PC-3 (cell line): ENCODE results near the gene SLCO3A1.
"Not testable (repeated sequence)": the region's sequence is repeated elsewhere in the genome, so short reads cannot be mapped to it uniquely, and the experiment has no call there.

Experiments used
- EZH2 ChIP-seq: fragments of 300-600 bp; sonication (generic); IDR thresholded peaks from one replicate; pipeline ENCODE4 v1.6.1; 2017; ENCODE audit warnings: antibody characterized with exemption, mild to moderate bottlenecking, low read length; ENCODE audit not compliant: unreplicated experiment
- EZH2phosphoT487 ChIP-seq: fragments of 300-600 bp; sonication (generic); IDR thresholded peaks from 2 replicates; pipeline ENCODE4 v1.6.1; 2018; ENCODE audit warnings: mild to moderate bottlenecking, antibody characterized with exemption, low read length, borderline replicate concordance
- TF ChIP-seq, protein P1 (sequence below): fragments of 300-600 bp; sonication (generic); conservative IDR thresholded peaks from 2 replicates; pipeline ENCODE4 v1.5.1; 2017; ENCODE audit warnings: antibody characterized with exemption, low read depth, mild to moderate bottlenecking, low read length

DNA sequence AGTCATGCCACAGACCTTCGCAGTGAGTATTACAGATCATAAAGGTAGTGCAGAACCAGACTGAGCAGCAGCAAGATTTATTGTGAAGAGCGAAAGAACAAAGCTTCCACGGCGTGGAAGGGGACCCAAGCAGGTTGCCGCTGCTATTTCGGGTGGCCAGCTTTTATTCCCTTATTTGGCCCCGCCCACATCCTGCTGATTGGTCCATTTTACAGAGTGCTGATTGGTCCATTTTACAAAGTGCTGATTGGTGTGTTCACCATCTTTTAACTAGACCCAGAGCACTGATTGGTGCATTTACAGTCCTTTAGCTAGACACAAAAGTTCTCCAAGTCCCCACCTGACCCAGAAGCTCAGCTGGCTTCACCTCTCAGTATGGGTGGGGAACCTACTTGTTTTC, 110.2 kb downstream of the SLCO3A1 start:
- TF ChIP-seq EZH2, EZH2phosphoT487: not testable (repeated sequence)
- TF ChIP-seq, protein P1, sequence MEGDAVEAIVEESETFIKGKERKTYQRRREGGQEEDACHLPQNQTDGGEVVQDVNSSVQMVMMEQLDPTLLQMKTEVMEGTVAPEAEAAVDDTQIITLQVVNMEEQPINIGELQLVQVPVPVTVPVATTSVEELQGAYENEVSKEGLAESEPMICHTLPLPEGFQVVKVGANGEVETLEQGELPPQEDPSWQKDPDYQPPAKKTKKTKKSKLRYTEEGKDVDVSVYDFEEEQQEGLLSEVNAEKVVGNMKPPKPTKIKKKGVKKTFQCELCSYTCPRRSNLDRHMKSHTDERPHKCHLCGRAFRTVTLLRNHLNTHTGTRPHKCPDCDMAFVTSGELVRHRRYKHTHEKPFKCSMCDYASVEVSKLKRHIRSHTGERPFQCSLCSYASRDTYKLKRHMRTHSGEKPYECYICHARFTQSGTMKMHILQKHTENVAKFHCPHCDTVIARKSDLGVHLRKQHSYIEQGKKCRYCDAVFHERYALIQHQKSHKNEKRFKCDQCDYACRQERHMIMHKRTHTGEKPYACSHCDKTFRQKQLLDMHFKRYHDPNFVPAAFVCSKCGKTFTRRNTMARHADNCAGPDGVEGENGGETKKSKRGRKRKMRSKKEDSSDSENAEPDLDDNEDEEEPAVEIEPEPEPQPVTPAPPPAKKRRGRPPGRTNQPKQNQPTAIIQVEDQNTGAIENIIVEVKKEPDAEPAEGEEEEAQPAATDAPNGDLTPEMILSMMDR = not testable (repeated sequence)
